K562 (cell line): Measurements from ENCODE around the gene STX2. TPM values are rescaled to one million over a fixed set of nuclear protein-coding genes. Genes with fewer than 3 reads are reported as not detected.
A peak's percentile ranks its signal among the peaks of the same experiment; 100 is the strongest.

ENCODE experiments used
- ATF1 ChIP-seq, 2 experiments: fragments of 450-650 bp in 1 of 2; IDR thresholded peaks; 2 replicates each; pipeline ENCODE4 v1.6.1; 2016; ENCODE audit warnings: missing compliant biosample characterization in 1 of 2, missing genetic modification characterization in 1 of 2
- DIDO1 ChIP-seq: fragments of 450-650 bp; IDR thresholded peaks from 2 replicates; pipeline ENCODE4 v1.6.1; 2016; ENCODE audit warnings: low read depth, missing biosample characterization, missing genetic modification characterization
- ELK1 ChIP-seq: sonication (generic); formaldehyde crosslinking; IDR thresholded peaks from 2 replicates; pipeline ENCODE4 v1.8.1; 2022; ENCODE audit warnings: missing genetic modification reagents
- HNRNPUL1 ChIP-seq: fragments of 200-400 bp; formaldehyde crosslinking; IDR thresholded peaks from 2 replicates; pipeline ENCODE4 v1.6.1; 2017; ENCODE audit warnings: low read length
- LCOR ChIP-seq: sonication (generic); formaldehyde crosslinking; IDR thresholded peaks from 2 replicates; pipeline ENCODE4 v1.8.0; 2022; ENCODE audit warnings: mild to moderate bottlenecking, missing genetic modification reagents
- NFE2 ChIP-seq: IDR thresholded peaks from 2 replicates; pipeline ENCODE4 v1.6.1; 2014; ENCODE audit warnings: antibody characterized with exemption, low read depth
- PHF20 ChIP-seq: fragments of 450-650 bp; IDR thresholded peaks from 2 replicates; pipeline ENCODE4 v1.6.1; 2018; ENCODE audit not compliant: partially characterized antibody
- PHTF2 ChIP-seq: fragments of 250-450 bp; sonication (Bioruptor Pico); IDR thresholded peaks from 2 replicates; pipeline ENCODE4 v1.5.0; 2021; ENCODE audit warnings: mild to moderate bottlenecking
- RBFOX2 ChIP-seq: fragments of 200-400 bp; formaldehyde crosslinking; IDR thresholded peaks from 2 replicates; pipeline ENCODE4 v1.6.1; 2017; ENCODE audit warnings: low read depth, mild to moderate bottlenecking, low read length, moderate library complexity
- RBM15 ChIP-seq: fragments of 200-400 bp; formaldehyde crosslinking; IDR thresholded peaks from 2 replicates; pipeline ENCODE4 v1.6.1; 2018; ENCODE audit warnings: mild to moderate bottlenecking, low read length, moderate library complexity; ENCODE audit not compliant: insufficient read depth
- SMAD1 ChIP-seq: fragments of 150-350 bp; IDR thresholded peaks from 2 replicates; pipeline ENCODE4 v1.6.1; 2014; ENCODE audit warnings: low read length, low read depth; ENCODE audit not compliant: partially characterized antibody
- SP2 ChIP-seq: IDR thresholded peaks from 2 replicates; pipeline ENCODE4 v1.6.1; 2011; ENCODE audit warnings: mild to moderate bottlenecking, low read depth, low read length, moderate library complexity; ENCODE audit not compliant: poor library complexity, severe bottlenecking; ENCODE audit errors: extremely low read depth
- SREBF1 ChIP-seq: fragments of 150-350 bp; IDR thresholded peaks from 2 replicates; pipeline ENCODE4 v1.6.1; 2014; ENCODE audit warnings: antibody characterized with exemption, low read depth, low read length, borderline replicate concordance
- TBL1XR1 ChIP-seq, 2 experiments: IDR thresholded peaks; 2 replicates each; pipeline ENCODE4 v1.6.1; 2012; ENCODE audit warnings: improper control_type of control experiment in 2 of 2, low read length in 2 of 2, mild to moderate bottlenecking in 1 of 2
- TEAD2 ChIP-seq: fragments of 450-650 bp; IDR thresholded peaks from 2 replicates; pipeline ENCODE4 v1.6.1; 2016; ENCODE audit warnings: missing genetic modification characterization, control low read depth, missing compliant biosample characterization
- USF1 ChIP-seq: sonication (generic); formaldehyde crosslinking; IDR thresholded peaks from 2 replicates; pipeline ENCODE4 v1.9.0; 2022; ENCODE audit warnings: mild to moderate bottlenecking, missing genetic modification reagents
- YBX1 ChIP-seq: fragments of 450-650 bp; IDR thresholded peaks from 2 replicates; pipeline ENCODE4 v1.7.1; 2016; ENCODE audit warnings: mild to moderate bottlenecking
- ZBTB7A ChIP-seq: IDR thresholded peaks from 2 replicates; pipeline ENCODE4 v1.6.1; 2011; ENCODE audit warnings: low read depth, mild to moderate bottlenecking, low read length, moderate library complexity, borderline replicate concordance; ENCODE audit not compliant: control insufficient read depth
- ZNF124 ChIP-seq: sonication (generic); formaldehyde crosslinking; IDR thresholded peaks from 2 replicates; pipeline ENCODE4 v1.8.1; 2022; ENCODE audit warnings: missing genetic modification reagents
- ZNF384 ChIP-seq: IDR thresholded peaks from 2 replicates; pipeline ENCODE4 v1.6.1; 2012; ENCODE audit warnings: low read depth, low read length, improper control_type of control experiment
- ZNF583 ChIP-seq: fragments of 250-450 bp; sonication (Bioruptor Pico); IDR thresholded peaks from 2 replicates; pipeline ENCODE4 v1.4.0; 2020
- ZNF79 ChIP-seq: fragments of 250-450 bp; sonication (Bioruptor Pico); IDR thresholded peaks from 2 replicates; pipeline ENCODE4 v1.4.0; 2020; ENCODE audit warnings: low read depth, mild to moderate bottlenecking, moderate library complexity
- polyA plus RNA-seq, 8 experiments: library from polyadenylated mRNA; depleted of rRNA in 4 of 8; stranded (reverse) in 5 of 8; unstranded in 3 of 8; fragments of >200 nt; fragmentation: Nextera tagmentation in 2 of 8; fragmentation: Illumina TruSeq in 1 of 8; extraction: Ambion mirVana in 2 of 8; extraction: Trizol in 1 of 8; gene quantifications; 2 replicates each; pipeline versions ENCODE4 v1.2.1 to v1.2.3, GENCODE V29; 2011 to 2014; ENCODE audit warnings: inconsistent platforms in 1 of 8, missing spikeins in 1 of 8
- total RNA-seq, 7 experiments: library from RNA; depleted of rRNA in 6 of 7; stranded (reverse); fragments of >200 nt in 6 of 7; fragmentation: Illumina TruSeq in 2 of 7; extraction: Trizol in 2 of 7; gene quantifications; 2 replicates each; pipeline versions ENCODE4 v1.2.1 to v1.2.3, GENCODE V29; 2011 to 2021; ENCODE audit warnings: low replicate concordance in 1 of 7
- TF ChIP-seq, protein P1 (sequence below): fragments of 200-800 bp; sonication (Bioruptor generic); IDR thresholded peaks from 2 replicates; pipeline ENCODE4 v1.6.1; 2017; ENCODE audit warnings: missing genetic modification characterization, missing compliant biosample characterization
- TF ChIP-seq, protein P2 (sequence below): fragments of 450-650 bp; IDR thresholded peaks from 2 replicates; pipeline ENCODE4 v1.7.1; 2018; ENCODE audit warnings: mild to moderate bottlenecking, low read depth; ENCODE audit not compliant: partially characterized antibody

The STX2 gene
- total and polyA plus RNA-seq, 9 of the 15 experiments (the other 6 are each of a cell fraction or from before 2014, with no cell fraction given), result 22.2 to 54.6 (median 30.8) TPM

DNA sequence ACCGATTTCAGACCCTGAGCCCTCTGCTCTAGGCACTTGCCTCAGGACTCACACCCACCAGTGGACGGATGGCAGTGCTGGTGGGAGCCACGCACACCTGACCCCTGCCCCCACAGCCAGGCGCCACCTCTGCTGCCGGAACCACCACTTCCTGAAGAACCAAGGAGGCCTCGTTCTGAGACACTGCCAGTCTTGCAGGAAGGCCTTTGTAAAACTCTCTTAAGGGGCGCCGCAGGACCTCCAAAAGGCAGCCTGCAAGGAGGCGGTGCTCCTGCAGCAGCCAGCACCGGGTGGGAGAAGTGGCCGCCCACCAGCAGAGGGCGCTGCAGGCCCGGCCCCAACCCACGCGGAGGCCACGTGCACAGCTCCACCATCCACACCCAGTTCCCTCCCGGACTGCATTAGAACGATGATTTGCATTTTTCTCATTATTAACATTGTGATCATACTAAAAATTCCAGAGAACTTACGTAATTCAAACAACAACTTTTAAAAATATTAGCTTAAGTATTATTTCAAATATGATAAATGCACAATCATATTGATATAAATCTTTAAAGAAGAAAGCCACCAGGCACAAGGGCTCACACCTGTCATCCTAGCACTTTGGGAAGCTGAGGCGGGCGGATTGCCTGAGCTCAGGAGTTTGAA is 12.8 kb downstream of the STX2 start (continued):
- TF ChIP-seq RBM15 (no peak), YBX1 (no peak), SREBF1 (no peak), DIDO1 (tag) (no peak), SP2 (peak; percentile 42), ZNF79 (no peak), SMAD1 (no peak), ZNF384 (peak; percentile 60), NFE2 (peak; percentile 89), ELK1 (CRISPR knock-in tag) (no peak), TEAD2 (no peak), LCOR (peak; percentile 95), PHF20 (no peak), PHTF2 (CRISPR knock-in tag) (no peak), RBFOX2 (peak; percentile 67), ATF1 (CRISPR knock-in tag; IDR thresholded peaks at IDR 0.05) (no peak), ATF1 (tag; IDR thresholded peaks at IDR 0.05) (peak; percentile 73), ZNF124 (no peak), HNRNPUL1 (no peak), ZNF583 (CRISPR knock-in tag) (no peak), ZBTB7A (peak; percentile 41; the same call in 1 of the 2 replicates), TBL1XR1 (IDR thresholded peaks at IDR 0.05; ENCODE audit: low read length in 2 of 2) (peak in 1 of 2 experiments; percentile 68; a peak in 1 of 4 replicates), USF1 (CRISPR knock-in tag) (peak; percentile 90)
- TF ChIP-seq, protein P1, sequence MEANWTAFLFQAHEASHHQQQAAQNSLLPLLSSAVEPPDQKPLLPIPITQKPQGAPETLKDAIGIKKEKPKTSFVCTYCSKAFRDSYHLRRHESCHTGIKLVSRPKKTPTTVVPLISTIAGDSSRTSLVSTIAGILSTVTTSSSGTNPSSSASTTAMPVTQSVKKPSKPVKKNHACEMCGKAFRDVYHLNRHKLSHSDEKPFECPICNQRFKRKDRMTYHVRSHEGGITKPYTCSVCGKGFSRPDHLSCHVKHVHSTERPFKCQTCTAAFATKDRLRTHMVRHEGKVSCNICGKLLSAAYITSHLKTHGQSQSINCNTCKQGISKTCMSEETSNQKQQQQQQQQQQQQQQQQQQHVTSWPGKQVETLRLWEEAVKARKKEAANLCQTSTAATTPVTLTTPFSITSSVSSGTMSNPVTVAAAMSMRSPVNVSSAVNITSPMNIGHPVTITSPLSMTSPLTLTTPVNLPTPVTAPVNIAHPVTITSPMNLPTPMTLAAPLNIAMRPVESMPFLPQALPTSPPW (CRISPR knock-in tag), result peak; percentile 67
- TF ChIP-seq, protein P2, sequence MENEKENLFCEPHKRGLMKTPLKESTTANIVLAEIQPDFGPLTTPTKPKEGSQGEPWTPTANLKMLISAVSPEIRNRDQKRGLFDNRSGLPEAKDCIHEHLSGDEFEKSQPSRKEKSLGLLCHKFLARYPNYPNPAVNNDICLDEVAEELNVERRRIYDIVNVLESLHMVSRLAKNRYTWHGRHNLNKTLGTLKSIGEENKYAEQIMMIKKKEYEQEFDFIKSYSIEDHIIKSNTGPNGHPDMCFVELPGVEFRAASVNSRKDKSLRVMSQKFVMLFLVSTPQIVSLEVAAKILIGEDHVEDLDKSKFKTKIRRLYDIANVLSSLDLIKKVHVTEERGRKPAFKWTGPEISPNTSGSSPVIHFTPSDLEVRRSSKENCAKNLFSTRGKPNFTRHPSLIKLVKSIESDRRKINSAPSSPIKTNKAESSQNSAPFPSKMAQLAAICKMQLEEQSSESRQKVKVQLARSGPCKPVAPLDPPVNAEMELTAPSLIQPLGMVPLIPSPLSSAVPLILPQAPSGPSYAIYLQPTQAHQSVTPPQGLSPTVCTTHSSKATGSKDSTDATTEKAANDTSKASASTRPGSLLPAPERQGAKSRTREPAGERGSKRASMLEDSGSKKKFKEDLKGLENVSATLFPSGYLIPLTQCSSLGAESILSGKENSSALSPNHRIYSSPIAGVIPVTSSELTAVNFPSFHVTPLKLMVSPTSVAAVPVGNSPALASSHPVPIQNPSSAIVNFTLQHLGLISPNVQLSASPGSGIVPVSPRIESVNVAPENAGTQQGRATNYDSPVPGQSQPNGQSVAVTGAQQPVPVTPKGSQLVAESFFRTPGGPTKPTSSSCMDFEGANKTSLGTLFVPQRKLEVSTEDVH, result no peak
